ENCODE data around the gene SETD1A.

SETD1A gene

DNA sequence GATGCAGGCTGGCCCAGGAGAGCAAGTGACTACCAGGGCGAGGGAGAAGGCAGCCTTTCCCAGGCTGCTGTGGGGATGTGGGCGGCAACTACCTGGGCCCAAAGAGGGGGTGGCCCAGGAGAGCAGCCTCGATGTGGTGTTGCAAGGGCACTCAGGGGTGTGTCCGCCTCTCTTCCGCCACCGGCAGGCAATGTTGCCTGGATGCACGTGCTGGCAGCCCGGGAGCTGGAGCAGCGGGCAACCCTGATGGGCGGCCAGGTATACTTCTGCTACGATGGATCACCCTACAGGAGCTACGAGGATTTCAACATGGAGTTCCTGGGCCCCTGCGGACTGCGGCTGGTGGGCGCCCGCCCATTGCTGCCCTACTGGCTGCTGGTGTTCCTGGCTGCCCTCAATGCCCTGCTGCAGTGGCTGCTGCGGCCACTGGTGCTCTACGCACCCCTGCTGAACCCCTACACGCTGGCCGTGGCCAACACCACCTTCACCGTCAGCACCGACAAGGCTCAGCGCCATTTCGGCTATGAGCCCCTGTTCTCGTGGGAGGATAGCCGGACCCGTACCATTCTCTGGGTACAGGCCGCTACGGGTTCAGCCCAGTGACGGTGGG lies 30.1 kb downstream of the SETD1A start:
- H3K27ac ChIP-seq (replicated peaks): no peak overlapping the region
- TF ChIP-seq, protein P1, sequence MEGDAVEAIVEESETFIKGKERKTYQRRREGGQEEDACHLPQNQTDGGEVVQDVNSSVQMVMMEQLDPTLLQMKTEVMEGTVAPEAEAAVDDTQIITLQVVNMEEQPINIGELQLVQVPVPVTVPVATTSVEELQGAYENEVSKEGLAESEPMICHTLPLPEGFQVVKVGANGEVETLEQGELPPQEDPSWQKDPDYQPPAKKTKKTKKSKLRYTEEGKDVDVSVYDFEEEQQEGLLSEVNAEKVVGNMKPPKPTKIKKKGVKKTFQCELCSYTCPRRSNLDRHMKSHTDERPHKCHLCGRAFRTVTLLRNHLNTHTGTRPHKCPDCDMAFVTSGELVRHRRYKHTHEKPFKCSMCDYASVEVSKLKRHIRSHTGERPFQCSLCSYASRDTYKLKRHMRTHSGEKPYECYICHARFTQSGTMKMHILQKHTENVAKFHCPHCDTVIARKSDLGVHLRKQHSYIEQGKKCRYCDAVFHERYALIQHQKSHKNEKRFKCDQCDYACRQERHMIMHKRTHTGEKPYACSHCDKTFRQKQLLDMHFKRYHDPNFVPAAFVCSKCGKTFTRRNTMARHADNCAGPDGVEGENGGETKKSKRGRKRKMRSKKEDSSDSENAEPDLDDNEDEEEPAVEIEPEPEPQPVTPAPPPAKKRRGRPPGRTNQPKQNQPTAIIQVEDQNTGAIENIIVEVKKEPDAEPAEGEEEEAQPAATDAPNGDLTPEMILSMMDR (IDR thresholded peaks at IDR 0.05; ENCODE audit: insufficient read depth, low read length): no peak
- TF ChIP-seq SPI1 (IDR thresholded peaks at IDR 0.05; ENCODE audit: borderline replicate concordance, low read depth) (no peak), POLR2AphosphoS5 (IDR thresholded peaks at IDR 0.05; ENCODE audit: low read depth) (no peak)
- TF ChIP-seq, protein P2, sequence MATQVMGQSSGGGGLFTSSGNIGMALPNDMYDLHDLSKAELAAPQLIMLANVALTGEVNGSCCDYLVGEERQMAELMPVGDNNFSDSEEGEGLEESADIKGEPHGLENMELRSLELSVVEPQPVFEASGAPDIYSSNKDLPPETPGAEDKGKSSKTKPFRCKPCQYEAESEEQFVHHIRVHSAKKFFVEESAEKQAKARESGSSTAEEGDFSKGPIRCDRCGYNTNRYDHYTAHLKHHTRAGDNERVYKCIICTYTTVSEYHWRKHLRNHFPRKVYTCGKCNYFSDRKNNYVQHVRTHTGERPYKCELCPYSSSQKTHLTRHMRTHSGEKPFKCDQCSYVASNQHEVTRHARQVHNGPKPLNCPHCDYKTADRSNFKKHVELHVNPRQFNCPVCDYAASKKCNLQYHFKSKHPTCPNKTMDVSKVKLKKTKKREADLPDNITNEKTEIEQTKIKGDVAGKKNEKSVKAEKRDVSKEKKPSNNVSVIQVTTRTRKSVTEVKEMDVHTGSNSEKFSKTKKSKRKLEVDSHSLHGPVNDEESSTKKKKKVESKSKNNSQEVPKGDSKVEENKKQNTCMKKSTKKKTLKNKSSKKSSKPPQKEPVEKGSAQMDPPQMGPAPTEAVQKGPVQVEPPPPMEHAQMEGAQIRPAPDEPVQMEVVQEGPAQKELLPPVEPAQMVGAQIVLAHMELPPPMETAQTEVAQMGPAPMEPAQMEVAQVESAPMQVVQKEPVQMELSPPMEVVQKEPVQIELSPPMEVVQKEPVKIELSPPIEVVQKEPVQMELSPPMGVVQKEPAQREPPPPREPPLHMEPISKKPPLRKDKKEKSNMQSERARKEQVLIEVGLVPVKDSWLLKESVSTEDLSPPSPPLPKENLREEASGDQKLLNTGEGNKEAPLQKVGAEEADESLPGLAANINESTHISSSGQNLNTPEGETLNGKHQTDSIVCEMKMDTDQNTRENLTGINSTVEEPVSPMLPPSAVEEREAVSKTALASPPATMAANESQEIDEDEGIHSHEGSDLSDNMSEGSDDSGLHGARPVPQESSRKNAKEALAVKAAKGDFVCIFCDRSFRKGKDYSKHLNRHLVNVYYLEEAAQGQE (IDR thresholded peaks at IDR 0.05; ENCODE audit: insufficient replicate concordance, low read depth): no peak
- H3K4me3 ChIP-seq (replicated peaks; ENCODE audit: insufficient read depth, low read length): no peak overlapping the region

DNA sequence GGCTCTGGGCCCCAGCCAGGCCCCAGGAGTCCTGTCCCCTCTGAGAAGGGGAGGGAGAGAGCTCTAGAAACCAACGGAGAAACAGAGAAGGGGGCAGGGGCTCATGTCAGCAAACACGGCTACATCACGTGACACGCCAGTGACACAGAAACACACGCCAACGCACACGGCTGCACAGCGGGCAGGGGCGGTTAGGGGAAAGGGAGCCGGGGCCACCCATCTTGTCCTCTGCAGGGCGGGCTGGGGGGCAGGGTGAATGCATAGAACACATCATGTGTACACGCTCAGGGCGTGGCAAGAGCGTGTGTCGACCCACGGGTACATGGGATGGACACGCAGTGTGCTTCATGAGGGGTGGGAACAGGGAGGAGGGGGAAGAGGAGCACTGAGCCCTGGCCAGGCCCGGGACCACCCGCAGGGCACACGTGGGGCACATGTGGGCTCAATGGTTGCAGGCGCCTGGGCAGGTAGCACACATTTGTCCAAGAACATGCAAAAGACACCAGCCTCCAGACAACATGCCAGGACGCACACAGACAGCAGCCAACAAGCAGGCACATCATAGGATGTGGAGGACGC lies 32.0 kb downstream of the SETD1A start:
- no peak overlapping the region for H3K27ac ChIP-seq (replicated peaks)

More for the DNA sequence above, 30.1 kb downstream of the SETD1A start:
- no peaks in the 10 kb centered on the region for H3K27me3 ChIP-seq (ENCODE audit: insufficient read depth, poor library complexity, severe bottlenecking)
- no peak for DNase-seq (ENCODE audit: low read depth in 1 of 2, low spot score in 1 of 2)

DNA sequence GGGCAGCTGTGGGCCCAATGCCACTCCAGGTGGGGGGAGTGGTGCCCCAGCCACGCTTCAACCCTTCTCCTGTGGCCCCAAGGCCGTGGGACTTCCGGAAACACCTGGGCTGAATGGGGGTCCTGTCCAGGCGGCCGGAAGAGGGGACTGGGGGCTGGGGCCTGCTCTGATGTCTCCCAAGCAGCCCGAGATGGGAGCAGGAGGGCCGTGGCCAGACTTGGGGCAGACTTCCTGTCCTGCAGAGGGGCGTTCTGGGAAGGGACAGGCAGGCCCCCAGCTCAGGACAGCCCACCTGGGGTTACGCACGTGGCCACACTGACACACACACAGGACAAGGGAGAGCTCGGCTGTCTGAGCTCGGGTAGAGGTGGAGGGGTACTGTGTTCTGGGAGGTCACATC lies 32.6 kb downstream of the SETD1A start:
- DNase-seq (ENCODE audit: low read depth in 1 of 2, low spot score in 1 of 2): no peak

More for the DNA sequence above, 32.0 kb downstream of the SETD1A start:
- H3K27me3 ChIP-seq (ENCODE audit: insufficient read depth, poor library complexity, severe bottlenecking): no peaks in the 10 kb centered on the region
- H3K4me3 ChIP-seq (replicated peaks; ENCODE audit: insufficient read depth, low read length): no peak overlapping the region
- no peak for DNase-seq (ENCODE audit: low read depth in 1 of 2, low spot score in 1 of 2)
- no peak for TF ChIP-seq SPI1 (IDR thresholded peaks at IDR 0.05; ENCODE audit: borderline replicate concordance, low read depth)
- TF ChIP-seq, protein P1 (IDR thresholded peaks at IDR 0.05; ENCODE audit: insufficient read depth, low read length): no peak
- no peak for TF ChIP-seq GABPA (IDR thresholded peaks at IDR 0.05; ENCODE audit: low read depth)
- no peak for TF ChIP-seq POLR2AphosphoS5 (IDR thresholded peaks at IDR 0.05; ENCODE audit: low read depth)
- TF ChIP-seq, protein P2 (IDR thresholded peaks at IDR 0.05; ENCODE audit: insufficient replicate concordance, low read depth): no peak

More for the DNA sequence above, 32.6 kb downstream of the SETD1A start:
- Histone ChIP-seq H3K27me3 (ENCODE audit: insufficient read depth, poor library complexity, severe bottlenecking) (no peaks in the 10 kb centered on the region), H3K4me3 (replicated peaks; ENCODE audit: insufficient read depth, low read length) (no peak overlapping the region), H3K27ac (replicated peaks) (no peak overlapping the region)
- no peak for TF ChIP-seq POLR2AphosphoS5 (IDR thresholded peaks at IDR 0.05; ENCODE audit: low read depth)
- TF ChIP-seq, protein P2 (IDR thresholded peaks at IDR 0.05; ENCODE audit: insufficient replicate concordance, low read depth): no peak
- no peak for TF ChIP-seq SPI1 (IDR thresholded peaks at IDR 0.05; ENCODE audit: borderline replicate concordance, low read depth)
- TF ChIP-seq, protein P1 (IDR thresholded peaks at IDR 0.05; ENCODE audit: insufficient read depth, low read length): no peak
- TF ChIP-seq GABPA (IDR thresholded peaks at IDR 0.05; ENCODE audit: low read depth): no peak
